GDM1 (cell line): ENCODE measurements around the gene ZWILCH.
A peak's percentile ranks its signal among the peaks of the same experiment; 100 is the strongest.
"Not testable (repeated sequence)": the region's sequence is repeated elsewhere in the genome, so short reads cannot be mapped to it uniquely, and the experiment has no call there.

Experiments
- DNase-seq: peaks from one replicate; lab custom pipeline; 2025; lab: John Stamatoyannopoulos, UW

Gene ZWILCH

DNA sequence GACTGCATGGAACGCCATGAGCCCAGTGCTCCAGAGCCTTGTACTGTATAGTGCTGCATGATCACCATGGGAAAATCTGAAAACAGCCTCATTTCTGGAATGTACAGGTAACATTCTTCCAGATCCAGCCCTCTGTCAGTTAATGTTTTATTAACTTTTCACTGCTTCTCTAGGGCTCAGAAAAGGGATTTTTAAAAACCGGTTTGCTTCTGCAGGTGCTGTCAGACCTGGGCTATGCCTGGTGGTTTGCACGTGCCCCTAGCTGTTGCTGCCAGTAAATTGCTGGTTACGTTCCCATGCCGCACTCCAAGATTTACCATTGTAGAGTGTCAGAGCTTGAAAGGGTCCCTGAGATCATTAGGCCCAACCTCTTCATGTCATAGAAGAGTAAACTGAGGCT is 16.6 kb upstream of the ZWILCH start:
- DNase-seq: no peak

- DNase-seq: no peak
Observed at GRCh38 chr15:66489179-66489791, 15.8 kb upstream of the ZWILCH start.

- DNase-seq: no peak
Observed at GRCh38 chr15:66491846-66492245, 13.3 kb upstream of the ZWILCH start.

GRCh38 chr15:66494262-66494661 is 10.9 kb upstream of the ZWILCH start:
- DNase-seq: no peak

DNA sequence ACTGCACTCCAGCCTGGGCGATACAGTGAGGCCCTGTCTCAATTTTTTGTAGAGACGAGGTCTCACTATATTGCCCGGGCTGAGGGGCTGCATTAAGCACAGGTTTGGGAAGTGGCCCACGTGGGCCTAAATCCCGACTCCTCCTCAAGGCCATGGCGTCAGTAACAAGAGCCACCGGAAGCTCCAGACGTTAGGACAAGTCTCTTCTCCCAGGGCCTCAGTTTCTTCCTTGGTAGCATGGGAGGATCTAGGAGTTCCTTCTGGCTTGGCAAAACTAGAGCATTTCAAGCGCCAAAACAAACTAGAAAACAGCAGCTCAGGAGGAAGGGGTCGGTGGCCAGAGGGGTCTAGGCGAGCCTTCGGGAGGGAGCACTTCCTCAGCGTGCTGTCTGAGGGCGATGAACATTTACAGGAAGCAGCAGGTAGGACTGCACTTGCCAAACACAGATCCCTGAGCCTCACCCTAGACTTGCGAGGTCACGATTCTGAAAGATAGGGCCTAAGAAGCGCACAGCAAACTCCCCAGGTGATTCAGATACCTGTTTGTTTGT is 8.1 kb upstream of the ZWILCH start:
- no peak for DNase-seq

DNA sequence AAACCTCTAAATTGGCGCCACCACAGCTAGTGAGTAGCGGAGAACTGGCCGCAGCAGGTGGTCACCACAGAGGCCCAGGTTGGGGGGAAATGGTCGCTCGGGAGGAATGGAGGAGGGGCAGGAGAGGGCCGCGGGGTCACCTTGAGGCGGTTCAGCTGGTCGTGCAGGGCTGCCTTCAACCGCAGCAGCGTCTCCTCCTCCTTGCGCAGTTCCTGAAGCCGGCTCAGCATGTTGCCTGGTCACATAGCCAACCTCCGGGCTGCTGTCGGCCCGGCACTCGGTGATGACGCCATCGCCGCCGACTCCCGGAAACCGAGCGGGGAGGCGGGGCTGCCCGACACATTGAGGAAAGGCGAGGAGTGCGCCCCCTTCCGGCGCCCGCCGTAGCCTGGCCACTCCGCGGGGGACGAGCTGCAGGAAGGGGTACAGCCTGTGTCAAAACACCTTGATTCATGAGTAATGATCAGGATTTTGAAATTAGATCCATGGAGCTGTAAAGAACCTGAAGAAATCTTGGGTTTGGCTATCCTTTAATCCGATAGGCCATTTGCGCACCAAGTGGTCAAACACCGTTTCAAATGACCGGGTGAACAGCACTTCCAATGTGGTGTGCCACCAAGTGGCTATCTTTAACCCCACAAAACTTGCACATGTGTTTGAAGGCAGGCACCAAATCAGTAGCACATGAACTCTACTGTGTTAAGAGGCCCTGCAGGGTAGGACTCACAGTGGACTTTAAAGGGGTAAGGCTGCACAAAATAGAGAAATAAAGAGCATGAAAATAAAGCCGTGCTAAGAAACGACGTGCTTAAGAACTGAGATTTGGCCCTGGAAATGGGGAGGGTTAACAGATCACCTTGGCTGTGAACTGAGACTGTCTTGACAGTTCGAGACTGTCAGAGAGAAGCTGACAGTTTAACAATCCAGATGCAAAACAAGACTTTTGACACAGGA is 7.3 kb upstream of the ZWILCH start, which contains the start of gene SNAPC5:
Gene SNAPC5 (minus strand): TSS at position 261 of the 954 bp plus-strand sequence. CDS start 31 bp downstream, at position 230.
- peak; percentile 93 for DNase-seq

DNA sequence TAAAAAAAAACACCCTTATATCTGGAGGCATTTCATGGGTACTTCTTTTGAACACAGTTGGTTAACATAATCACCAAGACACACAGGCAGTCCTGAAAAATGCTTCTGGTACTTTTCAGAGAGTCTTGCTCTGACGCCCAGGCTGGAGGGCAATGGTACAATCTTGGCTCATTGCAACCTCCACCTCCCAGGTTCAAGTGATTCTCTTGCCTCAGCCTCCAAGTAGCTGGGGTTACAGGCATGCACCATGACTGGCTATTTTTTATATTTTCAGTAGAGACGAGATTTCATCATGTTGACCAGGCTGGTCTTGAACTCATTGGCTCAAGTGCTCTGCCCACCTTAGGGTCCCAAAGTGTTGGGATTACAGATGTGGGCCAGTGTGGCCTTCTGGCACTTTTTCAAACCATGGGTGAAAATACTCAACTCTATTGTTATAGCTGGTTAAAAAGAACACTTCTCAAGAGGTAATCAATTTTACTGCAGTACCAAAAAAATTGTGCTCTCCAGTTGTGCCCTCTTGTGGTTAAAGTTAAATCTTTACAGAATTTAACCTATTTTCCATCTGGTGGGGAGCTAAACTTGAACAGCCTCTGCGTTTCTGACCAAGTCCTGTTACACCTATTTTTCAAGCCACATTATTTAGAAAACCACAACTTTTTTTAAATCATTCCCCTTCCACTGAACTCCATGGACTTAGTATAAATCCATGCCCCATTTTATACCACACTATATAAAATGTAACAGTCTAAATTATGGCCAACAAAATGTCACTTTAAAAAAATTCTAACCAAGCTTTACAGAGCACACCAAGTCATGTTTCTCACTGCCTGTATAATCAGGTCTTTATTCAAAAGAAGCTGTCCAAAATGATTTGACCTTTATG is 6.4 kb upstream of the ZWILCH start:
- DNase-seq: no peak

DNA sequence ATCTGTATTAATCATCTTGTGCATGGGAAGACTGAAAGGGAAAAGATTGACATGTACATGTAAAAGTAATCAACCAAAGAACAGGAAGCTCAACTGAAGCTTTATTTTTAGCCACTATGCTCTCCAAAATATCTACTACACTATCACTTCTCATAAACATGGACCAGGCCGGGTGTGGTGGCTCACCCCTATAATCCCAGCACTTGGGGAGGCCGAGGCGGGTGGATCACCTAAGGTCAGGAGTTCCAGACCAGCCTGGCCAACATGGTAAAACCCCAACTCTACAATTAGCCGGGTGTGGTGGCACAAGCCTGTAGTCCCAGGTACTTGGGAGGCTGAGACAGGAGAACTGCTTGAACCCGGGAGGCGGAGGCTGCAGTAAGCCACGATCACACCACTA is 4.8 kb upstream of the ZWILCH start:
- DNase-seq: not testable (repeated sequence)

- DNase-seq: no peak
Observed at GRCh38 chr15:66502491-66502890, 2.6 kb upstream of the ZWILCH start.

DNA sequence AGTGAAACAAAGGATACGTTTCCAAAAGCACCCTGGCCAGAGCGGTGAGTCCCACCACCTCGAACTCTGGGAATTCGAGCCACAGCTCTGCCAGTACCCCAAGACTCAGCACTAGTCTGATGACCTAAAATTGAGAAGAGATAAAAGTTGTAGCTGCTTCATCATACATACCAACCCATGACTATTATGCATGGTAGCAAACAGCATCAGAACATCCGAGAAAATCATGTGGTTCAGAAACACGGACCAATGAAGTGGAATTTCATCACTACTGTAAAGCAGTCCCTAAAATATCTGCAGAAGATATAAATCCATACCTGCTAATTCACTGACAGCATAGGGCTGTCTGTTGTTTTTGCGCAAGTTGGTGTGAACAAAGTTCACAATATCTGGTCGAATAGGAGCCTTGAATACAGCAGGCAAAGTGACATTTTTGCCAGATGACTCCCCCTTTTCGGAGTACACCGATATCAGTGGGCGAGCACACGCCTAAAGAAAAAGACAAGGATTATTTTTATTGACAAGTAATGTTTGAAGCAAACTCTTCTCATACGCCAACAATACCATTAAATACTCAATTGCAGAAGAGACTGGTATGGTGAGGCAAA is 2.0 kb upstream of the ZWILCH start:
- not testable (repeated sequence) for DNase-seq

DNA sequence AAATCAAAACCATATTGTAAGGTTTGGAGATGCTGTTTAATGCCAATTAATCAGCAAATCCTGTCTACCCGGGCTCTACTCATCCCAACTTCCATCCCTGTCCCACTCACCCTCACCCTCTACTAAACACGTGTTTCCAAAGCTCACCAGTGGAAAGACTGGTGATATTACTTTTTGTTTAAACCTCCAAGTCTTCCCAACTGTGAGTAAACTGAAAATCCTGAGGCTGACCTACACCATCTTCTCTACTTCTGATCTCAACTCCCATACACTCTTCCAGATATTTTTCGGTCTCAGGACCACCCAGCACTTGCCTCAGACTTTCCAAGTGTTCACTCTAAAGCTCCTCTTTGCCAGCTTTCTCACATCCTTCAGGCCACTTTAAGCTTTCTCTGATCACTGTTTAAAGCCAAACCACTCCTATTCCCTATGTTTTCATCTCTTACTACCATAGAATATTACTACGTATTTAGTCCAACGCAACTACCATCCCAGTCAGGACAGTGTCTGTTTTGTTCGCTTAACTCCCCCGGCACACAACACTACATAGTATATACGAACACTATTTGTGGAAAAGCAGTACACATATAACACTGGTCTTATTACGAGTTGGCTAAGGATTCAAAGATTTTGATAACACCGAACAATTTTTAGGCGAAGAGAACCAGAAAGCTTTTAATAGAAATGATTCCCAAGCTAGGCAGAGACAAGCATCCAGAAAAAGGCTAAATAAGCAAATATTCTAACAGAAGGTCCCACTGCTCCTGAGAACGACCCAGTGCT is 1.2 kb upstream of the ZWILCH start:
- no peak for DNase-seq

GRCh38 chr15:66505430-66505811 is 295 bp downstream of the ZWILCH start:
- DNase-seq: no peak

GRCh38 chr15:66505818-66506217 is 692 bp downstream of the ZWILCH start:
- DNase-seq: no peak

- DNase-seq: no peak
Observed at GRCh38 chr15:66508293-66508883, 3.3 kb downstream of the ZWILCH start.

DNA sequence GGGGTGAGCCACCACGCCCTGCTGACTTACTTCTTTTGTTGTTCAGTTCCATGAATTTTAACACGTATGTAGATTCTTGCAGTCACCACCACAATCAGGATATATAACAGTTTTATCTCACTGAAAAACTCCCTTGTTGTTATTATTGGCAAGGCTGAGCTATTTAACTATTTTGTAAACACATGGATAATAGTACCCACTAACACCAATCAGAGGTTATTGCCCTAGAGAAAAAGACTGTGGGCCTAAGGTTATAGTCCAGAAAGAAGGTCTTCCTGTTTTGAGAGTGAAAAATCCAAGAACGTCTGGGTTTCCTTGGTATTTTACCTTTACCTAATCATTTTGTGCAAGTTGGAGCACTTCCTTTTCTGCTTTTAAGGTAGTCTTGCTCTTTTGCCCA is 9.5 kb downstream of the ZWILCH start:
- DNase-seq: no peak

GRCh38 chr15:66515901-66516322 is 10.8 kb downstream of the ZWILCH start:
- no peak for DNase-seq

DNA sequence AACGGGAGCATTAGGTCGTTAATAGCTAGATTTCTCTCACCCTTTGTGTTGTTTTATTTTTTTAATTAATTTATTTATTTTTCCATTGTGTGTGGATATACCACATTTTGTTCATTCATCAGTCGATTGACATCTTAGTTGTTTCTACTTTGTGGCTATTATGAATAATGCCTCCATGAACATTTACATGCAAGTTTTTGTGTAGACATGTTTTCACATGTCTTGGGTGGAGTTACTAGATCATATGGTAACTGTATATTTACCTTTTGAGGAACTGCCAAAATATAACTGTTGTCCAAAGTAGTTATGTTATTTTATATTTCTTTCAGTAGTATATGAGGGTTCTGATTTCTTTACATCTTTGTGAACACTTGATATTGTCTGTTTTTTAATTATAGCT is 18.8 kb downstream of the ZWILCH start:
- no peak for DNase-seq

DNA sequence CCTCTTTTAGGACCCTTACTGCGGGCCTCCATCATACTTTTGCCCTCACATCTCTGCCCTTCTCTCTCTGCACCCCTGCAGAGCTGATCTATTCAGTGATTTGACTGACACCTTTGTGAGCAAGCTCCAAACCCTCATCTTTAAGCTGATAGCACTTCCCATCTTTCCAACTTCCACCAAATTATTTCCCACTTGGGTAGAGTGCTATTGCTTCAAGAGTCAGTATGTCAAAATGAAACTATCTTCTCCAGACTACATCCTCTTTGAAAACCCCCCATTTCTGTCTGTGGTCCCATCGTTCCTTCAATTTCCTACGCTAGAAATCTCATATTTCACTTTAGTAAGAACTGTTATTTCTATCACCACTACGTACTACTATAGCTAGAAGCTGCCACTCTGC is 19.7 kb downstream of the ZWILCH start:
- DNase-seq: no peak

DNA sequence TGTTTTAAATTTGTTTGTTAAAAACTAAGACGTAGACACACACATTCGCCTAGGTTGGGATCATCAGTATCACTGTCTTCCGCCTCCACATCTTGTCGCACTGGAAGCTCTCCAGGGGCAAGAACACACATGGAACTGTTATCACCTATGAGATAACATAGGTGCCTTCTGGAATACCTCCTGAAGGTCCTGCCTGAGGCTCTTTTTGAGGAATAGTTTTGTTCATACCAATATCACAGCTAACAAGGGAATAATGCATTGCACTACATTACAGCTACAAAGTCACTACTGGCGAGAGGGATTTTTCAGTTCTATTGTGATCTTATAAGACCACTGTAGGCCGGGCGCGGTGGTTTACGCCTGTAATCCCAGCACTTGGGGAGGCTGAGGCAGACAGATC is 29.9 kb downstream of the ZWILCH start:
- DNase-seq: no peak

- no peak for DNase-seq
Observed at GRCh38 chr15:66542896-66543295, 37.8 kb downstream of the ZWILCH start.
